OCI-LY7 (cell line): ENCODE data around the gene DVL1.

ENCODE experiments used
- CTCF ChIP-seq: fragments of 200-600 bp; sonication (generic); conservative IDR thresholded peaks from 2 replicates; pipeline ENCODE4 v1.5.1; 2014; ENCODE audit warnings: mild to moderate bottlenecking, antibody characterized with exemption, low read length, moderate library complexity, mixed read lengths
- EZH2phosphoT487 ChIP-seq: fragments of 200-600 bp; sonication (generic); IDR thresholded peaks from 2 replicates; pipeline ENCODE4 v1.6.1; 2018; ENCODE audit warnings: low read depth, borderline replicate concordance, mild to moderate bottlenecking, mixed run types, antibody characterized with exemption, low read length, moderate library complexity, mixed read lengths

GRCh38 chr1:1358433-1359271 lies 9.4 kb upstream of the DVL1 start, which contains the start of gene MXRA8:
- TF ChIP-seq CTCF (no peak), EZH2phosphoT487 (no peak)
